Stimulated activated CD4-positive, alpha-beta T cell treated with anti-CD3 and anti-CD28 coated beads, Interleukin-2, amount 100 ng/mL, for 4 hours (primary cell): ENCODE data around the gene SMIM20.
"Not testable (repeated sequence)": the region's sequence is repeated elsewhere in the genome, so short reads cannot be mapped to it uniquely, and the experiment has no call there.

Experiments used
- DNase-seq: peaks from one replicate; pipeline ENCODE4 v3.0.0-alpha.2; 2020; ENCODE audit warnings: low read depth

The SMIM20 gene

GRCh38 chr4:25890571-25891485, 23.2 kb upstream of the SMIM20 start:
- no peak for DNase-seq

GRCh38 chr4:25892796-25893195, 21.2 kb upstream of the SMIM20 start:
- DNase-seq, result no peak

- DNase-seq, result no peak
These were observed 17.1 kb upstream of the SMIM20 start for GRCh38 chr4:25896776-25897539.

- no peak for DNase-seq
These were observed 13.7 kb upstream of the SMIM20 start for GRCh38 chr4:25900310-25900709.

- no peak for DNase-seq
These were observed 13.0 kb upstream of the SMIM20 start for GRCh38 chr4:25901030-25901430.

GRCh38 chr4:25903900-25904747, 9.9 kb upstream of the SMIM20 start:
- no peak for DNase-seq

- DNase-seq, result no peak
These were observed 9.3 kb upstream of the SMIM20 start for GRCh38 chr4:25904748-25905082.

GRCh38 chr4:25905371-25905770, 8.6 kb upstream of the SMIM20 start:
- DNase-seq, result no peak

GRCh38 chr4:25906113-25906512, 7.9 kb upstream of the SMIM20 start:
- not testable (repeated sequence) for DNase-seq

GRCh38 chr4:25908491-25908901, 5.5 kb upstream of the SMIM20 start:
- DNase-seq, result no peak

GRCh38 chr4:25911356-25911755, 2.7 kb upstream of the SMIM20 start:
- DNase-seq, result no peak

- DNase-seq, result peak; percentile 3
These were observed 767 bp upstream of the SMIM20 start for GRCh38 chr4:25913056-25913850.

GRCh38 chr4:25914670-25915352, 791 bp downstream of the SMIM20 start:
- DNase-seq, result no peak

GRCh38 chr4:25915353-25915705, 1.3 kb downstream of the SMIM20 start:
- DNase-seq, result no peak

- no peak for DNase-seq
These were observed 2.9 kb downstream of the SMIM20 start for GRCh38 chr4:25916870-25917269.

- no peak for DNase-seq
These were observed 5.7 kb downstream of the SMIM20 start for GRCh38 chr4:25919676-25920075.

- DNase-seq, result no peak
These were observed 7.9 kb downstream of the SMIM20 start for GRCh38 chr4:25921922-25922321.

GRCh38 chr4:25922812-25923369, 8.9 kb downstream of the SMIM20 start:
- DNase-seq, result no peak

- DNase-seq, result no peak
These were observed 9.7 kb downstream of the SMIM20 start for GRCh38 chr4:25923745-25924144.

GRCh38 chr4:25925486-25926201, 11.6 kb downstream of the SMIM20 start:
- no peak for DNase-seq
